Measurements from ENCODE around the gene STS.

STS gene

DNA sequence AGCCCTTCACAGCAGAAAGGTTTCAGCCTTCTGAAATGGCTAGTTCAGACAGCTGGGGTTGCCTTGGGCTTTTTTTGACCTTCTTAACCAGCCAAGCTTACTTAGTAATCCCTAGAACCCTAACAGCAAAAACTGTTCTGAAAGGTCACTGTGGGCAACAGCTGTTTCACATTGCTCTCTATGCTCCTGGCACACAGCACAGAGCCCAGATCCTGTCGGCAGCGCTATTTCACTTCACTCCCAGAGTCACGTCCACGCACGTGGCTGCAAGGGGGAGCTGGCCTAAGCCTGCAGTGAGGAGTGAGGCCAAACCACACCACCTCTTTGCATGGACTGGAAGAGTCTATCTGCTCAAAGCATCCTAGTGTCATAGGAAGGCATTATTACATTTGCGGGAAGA, 32.0 kb upstream of the STS start:
- Histone ChIP-seq H2BK120ac (ENCODE audit: low read depth, low read length) (no peak overlapping the region), H4K8ac (ENCODE audit: low read depth, low read length) (no peak overlapping the region), H3K4ac (ENCODE audit: low read depth, low read length) (no peak overlapping the region), H3K9ac (ENCODE audit: low read length) (no peak overlapping the region), H3K23ac (ENCODE audit: low read length) (no peak overlapping the region), H3K4me1 (ENCODE audit: control insufficient read depth, low read depth, low read length) (peaks cover 4% of the 10 kb centered on the region), H4K5ac (ENCODE audit: low read length) (no peak overlapping the region), H2AK5ac (ENCODE audit: low read length) (no peak overlapping the region), H3K56ac (ENCODE audit: low read length) (no peak overlapping the region), H3K27ac (ENCODE audit: low read depth, low read length) (no peak overlapping the region), H2BK5ac (ENCODE audit: low read length) (no peak overlapping the region), H3K36me3 (ENCODE audit: control insufficient read depth, insufficient read depth, low read length) (no peaks in the 10 kb centered on the region), H3K79me2 (ENCODE audit: control insufficient read depth, insufficient read depth, low read length) (no peaks in the 10 kb centered on the region), H3K27me3 (ENCODE audit: insufficient read depth, low read length, poor library complexity) (no peaks in the 10 kb centered on the region), H3K4me2 (ENCODE audit: low read length) (no peak overlapping the region), H3K4me3 (ENCODE audit: low read length) (no peak overlapping the region), H2BK15ac (replicated peaks; ENCODE audit: low read depth) (no peak overlapping the region), H3K18ac (ENCODE audit: low read length) (no peak overlapping the region), H3K79me1 (ENCODE audit: low read length) (no peaks in the 10 kb centered on the region)
- WGBS (ENCODE audit: extremely low coverage, insufficient coverage, low lambda C conversion rate) = no CpG with 5 or more reads among the region's 6 CpGs
- DNase-seq = no peak

GRCh38 chrX:7116081-7116480, 31.4 kb upstream of the STS start:
- Histone ChIP-seq H3K79me2 (ENCODE audit: control insufficient read depth, insufficient read depth, low read length) (no peaks in the 10 kb centered on the region), H2AK5ac (ENCODE audit: low read length) (no peak overlapping the region), H2BK15ac (replicated peaks; ENCODE audit: low read depth) (no peak overlapping the region), H3K4ac (ENCODE audit: low read depth, low read length) (no peak overlapping the region), H2BK120ac (ENCODE audit: low read depth, low read length) (no peak overlapping the region), H4K8ac (ENCODE audit: low read depth, low read length) (no peak overlapping the region), H3K56ac (ENCODE audit: low read length) (no peak overlapping the region), H3K4me1 (ENCODE audit: control insufficient read depth, low read depth, low read length) (peaks cover 4% of the 10 kb centered on the region), H3K79me1 (ENCODE audit: low read length) (no peaks in the 10 kb centered on the region), H4K5ac (ENCODE audit: low read length) (no peak overlapping the region), H3K27me3 (ENCODE audit: insufficient read depth, low read length, poor library complexity) (no peaks in the 10 kb centered on the region), H3K23ac (ENCODE audit: low read length) (no peak overlapping the region), H3K36me3 (ENCODE audit: control insufficient read depth, insufficient read depth, low read length) (no peaks in the 10 kb centered on the region), H3K4me2 (ENCODE audit: low read length) (no peak overlapping the region), H3K4me3 (ENCODE audit: low read length) (no peak overlapping the region), H2BK5ac (ENCODE audit: low read length) (no peak overlapping the region), H3K9ac (ENCODE audit: low read length) (no peak overlapping the region), H3K27ac (ENCODE audit: low read depth, low read length) (no peak overlapping the region), H3K18ac (ENCODE audit: low read length) (no peak overlapping the region)
- no CpG with 5 or more reads among the region's 3 CpGs for WGBS (ENCODE audit: extremely low coverage, insufficient coverage, low lambda C conversion rate)
- DNase-seq = no peak

DNA sequence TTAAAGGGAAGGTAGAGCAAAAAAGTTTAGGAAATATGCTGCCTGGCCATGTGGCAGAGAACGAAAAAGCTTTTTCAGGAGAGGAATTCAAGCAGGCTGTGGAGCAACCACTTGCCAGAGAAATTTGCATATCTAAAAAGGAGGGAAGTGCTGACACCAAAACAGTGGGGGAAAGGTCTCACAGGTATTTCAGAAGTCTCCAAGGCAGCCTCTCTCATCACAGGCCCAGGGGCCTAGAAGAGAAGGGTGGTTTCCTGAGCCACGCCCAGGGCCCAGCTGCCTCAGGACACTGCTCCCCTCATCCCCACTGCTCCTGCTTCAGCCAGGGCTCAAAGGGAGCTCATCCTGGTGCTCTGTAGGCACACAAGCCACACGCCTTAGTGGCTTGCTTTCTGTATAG, 29.9 kb upstream of the STS start:
- no peaks in the 10 kb centered on the region for H3K79me1 ChIP-seq (ENCODE audit: low read length)
- H3K23ac ChIP-seq (ENCODE audit: low read length) = no peak overlapping the region
- H2BK120ac ChIP-seq (ENCODE audit: low read depth, low read length) = no peak overlapping the region
- H2BK5ac ChIP-seq (ENCODE audit: low read length) = no peak overlapping the region
- no peak overlapping the region for H3K56ac ChIP-seq (ENCODE audit: low read length)
- peak; percentile 48 for DNase-seq
- no peak overlapping the region for H3K27ac ChIP-seq (ENCODE audit: low read depth, low read length)
- H3K9ac ChIP-seq (ENCODE audit: low read length) = no peak overlapping the region
- no peak overlapping the region for H3K4me3 ChIP-seq (ENCODE audit: low read length)
- no peak overlapping the region for H3K4ac ChIP-seq (ENCODE audit: low read depth, low read length)
- H4K8ac ChIP-seq (ENCODE audit: low read depth, low read length) = no peak overlapping the region
- no peak overlapping the region for H2AK5ac ChIP-seq (ENCODE audit: low read length)
- H2BK15ac ChIP-seq (replicated peaks; ENCODE audit: low read depth) = no peak overlapping the region
- WGBS (ENCODE audit: extremely low coverage, insufficient coverage, low lambda C conversion rate) = no CpG with 5 or more reads among the region's 3 CpGs
- H4K5ac ChIP-seq (ENCODE audit: low read length) = no peak overlapping the region
- H3K36me3 ChIP-seq (ENCODE audit: control insufficient read depth, insufficient read depth, low read length) = no peaks in the 10 kb centered on the region
- no peaks in the 10 kb centered on the region for H3K79me2 ChIP-seq (ENCODE audit: control insufficient read depth, insufficient read depth, low read length)
- H3K4me1 ChIP-seq (ENCODE audit: control insufficient read depth, low read depth, low read length) = no peaks in the 10 kb centered on the region
- no peak overlapping the region for H3K4me2 ChIP-seq (ENCODE audit: low read length)
- H3K27me3 ChIP-seq (ENCODE audit: insufficient read depth, low read length, poor library complexity) = no peaks in the 10 kb centered on the region
- H3K18ac ChIP-seq (ENCODE audit: low read length) = no peak overlapping the region

- Histone ChIP-seq H3K4ac (ENCODE audit: low read depth, low read length) (no peak overlapping the region), H2BK120ac (ENCODE audit: low read depth, low read length) (no peak overlapping the region), H2BK5ac (ENCODE audit: low read length) (no peak overlapping the region), H3K4me3 (ENCODE audit: low read length) (no peak overlapping the region), H3K18ac (ENCODE audit: low read length) (no peak overlapping the region), H3K27me3 (ENCODE audit: insufficient read depth, low read length, poor library complexity) (no peaks in the 10 kb centered on the region), H3K9ac (ENCODE audit: low read length) (no peak overlapping the region), H3K36me3 (ENCODE audit: control insufficient read depth, insufficient read depth, low read length) (no peaks in the 10 kb centered on the region), H3K4me2 (ENCODE audit: low read length) (no peak overlapping the region), H2AK5ac (ENCODE audit: low read length) (no peak overlapping the region), H4K8ac (ENCODE audit: low read depth, low read length) (no peak overlapping the region), H3K4me1 (ENCODE audit: control insufficient read depth, low read depth, low read length) (no peaks in the 10 kb centered on the region), H3K79me2 (ENCODE audit: control insufficient read depth, insufficient read depth, low read length) (no peaks in the 10 kb centered on the region), H2BK15ac (replicated peaks; ENCODE audit: low read depth) (no peak overlapping the region), H3K79me1 (ENCODE audit: low read length) (no peaks in the 10 kb centered on the region), H3K56ac (ENCODE audit: low read length) (no peak overlapping the region), H3K23ac (ENCODE audit: low read length) (no peak overlapping the region), H4K5ac (ENCODE audit: low read length) (no peak overlapping the region), H3K27ac (ENCODE audit: low read depth, low read length) (no peak overlapping the region)
- no CpG with 5 or more reads among the region's 7 CpGs for WGBS (ENCODE audit: extremely low coverage, insufficient coverage, low lambda C conversion rate)
- no peak for DNase-seq
These were observed 27.3 kb upstream of the STS start for GRCh38 chrX:7119950-7120877.

- Histone ChIP-seq H3K4me1 (ENCODE audit: control insufficient read depth, low read depth, low read length) (no peaks in the 10 kb centered on the region), H3K4me3 (ENCODE audit: low read length) (no peak overlapping the region)
- no CpG with 5 or more reads among the region's 2 CpGs for WGBS (ENCODE audit: extremely low coverage, insufficient coverage, low lambda C conversion rate)
These were observed 26.7 kb upstream of the STS start for GRCh38 chrX:7120878-7121219.

DNA sequence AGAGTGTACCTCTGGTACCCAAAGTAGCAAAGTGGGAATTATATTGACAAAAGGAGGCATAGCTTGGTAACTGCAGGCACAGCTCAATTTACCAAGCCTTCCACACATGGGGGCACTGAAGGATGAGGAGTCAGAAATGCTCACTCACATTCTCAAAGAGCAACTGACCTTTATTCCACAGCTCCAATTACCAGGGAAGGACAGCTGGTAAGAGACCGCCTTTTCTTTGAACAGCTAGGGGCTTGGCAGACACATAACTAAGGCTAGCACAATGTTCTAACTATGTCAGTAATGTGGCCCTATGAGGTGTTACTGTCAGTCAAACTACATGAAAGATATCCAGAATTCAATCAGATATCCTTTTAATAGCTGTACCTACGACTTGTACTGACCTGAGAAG, 20.5 kb upstream of the STS start:
- H3K56ac ChIP-seq (ENCODE audit: low read length) = no peak overlapping the region
- DNase-seq = peak; percentile 28
- no peak overlapping the region for H2BK120ac ChIP-seq (ENCODE audit: low read depth, low read length)

More at GRCh38 chrX:7120878-7121219, 26.7 kb upstream of the STS start:
- Histone ChIP-seq H2BK15ac (replicated peaks; ENCODE audit: low read depth) (no peak overlapping the region), H3K56ac (ENCODE audit: low read length) (no peak overlapping the region), H3K4me2 (ENCODE audit: low read length) (no peak overlapping the region), H4K5ac (ENCODE audit: low read length) (no peak overlapping the region), H3K23ac (ENCODE audit: low read length) (no peak overlapping the region), H3K27me3 (ENCODE audit: insufficient read depth, low read length, poor library complexity) (no peaks in the 10 kb centered on the region), H3K79me1 (ENCODE audit: low read length) (no peaks in the 10 kb centered on the region), H3K9ac (ENCODE audit: low read length) (no peak overlapping the region), H3K4ac (ENCODE audit: low read depth, low read length) (no peak overlapping the region), H3K18ac (ENCODE audit: low read length) (no peak overlapping the region), H2AK5ac (ENCODE audit: low read length) (no peak overlapping the region), H3K36me3 (ENCODE audit: control insufficient read depth, insufficient read depth, low read length) (no peaks in the 10 kb centered on the region), H3K27ac (ENCODE audit: low read depth, low read length) (no peak overlapping the region), H3K79me2 (ENCODE audit: control insufficient read depth, insufficient read depth, low read length) (no peaks in the 10 kb centered on the region), H2BK120ac (ENCODE audit: low read depth, low read length) (no peak overlapping the region), H4K8ac (ENCODE audit: low read depth, low read length) (no peak overlapping the region), H2BK5ac (ENCODE audit: low read length) (no peak overlapping the region)
- DNase-seq = no peak

More for the DNA sequence above, 20.5 kb upstream of the STS start:
- no peaks in the 10 kb centered on the region for H3K4me1 ChIP-seq (ENCODE audit: control insufficient read depth, low read depth, low read length)
- H3K36me3 ChIP-seq (ENCODE audit: control insufficient read depth, insufficient read depth, low read length) = no peaks in the 10 kb centered on the region
- H3K27me3 ChIP-seq (ENCODE audit: insufficient read depth, low read length, poor library complexity) = no peaks in the 10 kb centered on the region
- H2AK5ac ChIP-seq (ENCODE audit: low read length) = no peak overlapping the region
- H3K23ac ChIP-seq (ENCODE audit: low read length) = no peak overlapping the region
- no peak overlapping the region for H4K5ac ChIP-seq (ENCODE audit: low read length)
- H4K8ac ChIP-seq (ENCODE audit: low read depth, low read length) = no peak overlapping the region
- H3K4me2 ChIP-seq (ENCODE audit: low read length) = no peak overlapping the region
- H3K79me1 ChIP-seq (ENCODE audit: low read length) = no peaks in the 10 kb centered on the region
- H3K4ac ChIP-seq (ENCODE audit: low read depth, low read length) = no peak overlapping the region
- no peak overlapping the region for H3K18ac ChIP-seq (ENCODE audit: low read length)
- H2BK5ac ChIP-seq (ENCODE audit: low read length) = no peak overlapping the region
- H3K27ac ChIP-seq (ENCODE audit: low read depth, low read length) = no peak overlapping the region
- no peaks in the 10 kb centered on the region for H3K79me2 ChIP-seq (ENCODE audit: control insufficient read depth, insufficient read depth, low read length)
- no peak overlapping the region for H3K9ac ChIP-seq (ENCODE audit: low read length)
- no CpG with 5 or more reads among the region's 2 CpGs for WGBS (ENCODE audit: extremely low coverage, insufficient coverage, low lambda C conversion rate)
- no peak overlapping the region for H2BK15ac ChIP-seq (replicated peaks; ENCODE audit: low read depth)
- H3K4me3 ChIP-seq (ENCODE audit: low read length) = no peak overlapping the region
